ENCODE results near the gene CORT. TPM values are rescaled to one million over a fixed set of nuclear protein-coding genes. Genes with fewer than 3 reads are reported as not detected.

CORT gene
- total and polyA plus RNA-seq, 2 donors (not counting 3 experiments of a cell fraction or from before 2014, with no cell fraction given), result 0.11 TPM; not detected in 1

DNA sequence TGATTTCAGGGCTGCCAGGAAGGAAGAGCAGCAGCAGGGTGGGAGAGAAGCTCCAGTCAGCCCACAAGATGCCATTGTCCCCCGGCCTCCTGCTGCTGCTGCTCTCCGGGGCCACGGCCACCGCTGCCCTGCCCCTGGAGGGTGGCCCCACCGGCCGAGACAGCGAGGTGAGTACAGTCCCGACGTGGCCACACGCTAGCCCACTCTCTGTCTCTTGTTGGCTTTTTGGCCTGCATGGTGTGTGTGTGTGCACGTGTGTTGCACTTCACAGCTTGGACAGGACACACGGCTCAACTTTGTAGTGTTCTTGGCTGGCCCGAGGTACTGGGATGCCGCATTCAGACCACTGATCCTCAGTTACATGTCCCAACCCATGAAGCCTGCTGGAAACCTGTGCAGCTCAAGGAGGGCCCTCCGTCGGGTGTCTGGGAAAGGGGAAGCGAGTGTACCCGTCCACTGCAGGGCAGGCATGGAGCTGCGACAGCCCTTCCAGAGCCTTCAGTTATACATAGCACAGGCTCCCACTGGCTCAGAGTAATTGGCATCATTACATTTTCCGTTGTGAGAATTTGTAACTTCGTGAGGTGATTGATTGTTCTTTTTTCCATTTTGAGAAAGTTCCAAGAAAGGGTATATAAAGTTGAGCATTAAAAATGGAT is 454 bp downstream of the CORT start:
- FAIRE-seq (no peak), DNase-seq (ENCODE audit: low read depth, low spot score) (no peak)
- no peak overlapping the region for H3K27ac ChIP-seq (ENCODE audit: insufficient read depth, low read depth, low read length)
- H3K36me3 ChIP-seq (ENCODE audit: control insufficient read depth in 2 of 2, extremely low read depth in 1 of 2, insufficient read depth in 2 of 2, low read length in 2 of 2), result no peaks in the 10 kb centered on the region
- no peak for TF ChIP-seq EZH2 (IDR thresholded peaks at IDR 0.05; ENCODE audit: borderline replicate concordance, low read depth, low read length, severe bottlenecking)
- no peak for TF ChIP-seq MYC (IDR thresholded peaks at IDR 0.05; ENCODE audit: low read depth, low read length)
- TF ChIP-seq POLR2AphosphoS5 (IDR thresholded peaks at IDR 0.05; ENCODE audit: insufficient read depth, low read depth, low read length), result no peak
- TF ChIP-seq, protein P1, sequence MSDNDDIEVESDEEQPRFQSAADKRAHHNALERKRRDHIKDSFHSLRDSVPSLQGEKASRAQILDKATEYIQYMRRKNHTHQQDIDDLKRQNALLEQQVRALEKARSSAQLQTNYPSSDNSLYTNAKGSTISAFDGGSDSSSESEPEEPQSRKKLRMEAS (IDR thresholded peaks at IDR 0.05; ENCODE audit: insufficient read depth, insufficient read length), result no peak
- TF ChIP-seq POLR2A (IDR thresholded peaks at IDR 0.05; ENCODE audit: low read depth, low read length), result no peak
- TF ChIP-seq, protein P2, sequence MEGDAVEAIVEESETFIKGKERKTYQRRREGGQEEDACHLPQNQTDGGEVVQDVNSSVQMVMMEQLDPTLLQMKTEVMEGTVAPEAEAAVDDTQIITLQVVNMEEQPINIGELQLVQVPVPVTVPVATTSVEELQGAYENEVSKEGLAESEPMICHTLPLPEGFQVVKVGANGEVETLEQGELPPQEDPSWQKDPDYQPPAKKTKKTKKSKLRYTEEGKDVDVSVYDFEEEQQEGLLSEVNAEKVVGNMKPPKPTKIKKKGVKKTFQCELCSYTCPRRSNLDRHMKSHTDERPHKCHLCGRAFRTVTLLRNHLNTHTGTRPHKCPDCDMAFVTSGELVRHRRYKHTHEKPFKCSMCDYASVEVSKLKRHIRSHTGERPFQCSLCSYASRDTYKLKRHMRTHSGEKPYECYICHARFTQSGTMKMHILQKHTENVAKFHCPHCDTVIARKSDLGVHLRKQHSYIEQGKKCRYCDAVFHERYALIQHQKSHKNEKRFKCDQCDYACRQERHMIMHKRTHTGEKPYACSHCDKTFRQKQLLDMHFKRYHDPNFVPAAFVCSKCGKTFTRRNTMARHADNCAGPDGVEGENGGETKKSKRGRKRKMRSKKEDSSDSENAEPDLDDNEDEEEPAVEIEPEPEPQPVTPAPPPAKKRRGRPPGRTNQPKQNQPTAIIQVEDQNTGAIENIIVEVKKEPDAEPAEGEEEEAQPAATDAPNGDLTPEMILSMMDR (IDR thresholded peaks at IDR 0.05; ENCODE audit: extremely low read depth in 1 of 2, insufficient read depth in 1 of 2, low read depth in 1 of 2, low read length in 2 of 2), result no peak
- TF ChIP-seq GATA2 (IDR thresholded peaks at IDR 0.05; ENCODE audit: insufficient read depth, insufficient read length, low read depth, low read length), result no peak
- TF ChIP-seq JUN (IDR thresholded peaks at IDR 0.05; ENCODE audit: borderline replicate concordance, insufficient read depth, insufficient read length, low read depth), result no peak
- TF ChIP-seq FOS (IDR thresholded peaks at IDR 0.05; ENCODE audit: borderline replicate concordance, insufficient read depth, low read length), result no peak
- H3K79me2 ChIP-seq (ENCODE audit: control insufficient read depth, insufficient read depth, low read length), result no peaks in the 10 kb centered on the region
- ChIA-PET CTCF (interaction anchor here (0.6 to 0.9 kb wide), 2 partner anchors 18 to 1417 kb away, joined by 3 to 5 read pairs; no protein-coding TSS in a partner anchor), POLR2A (no interaction called here)
- no peak overlapping the region for H3K4me2 ChIP-seq (ENCODE audit: insufficient read depth, low read length)
- no peak overlapping the region for H3K4me3 ChIP-seq (replicated peaks in 1 of 3; ENCODE audit: insufficient read depth in 1 of 3, low read depth in 1 of 3, low read length in 3 of 3)
- no TSS peak for BruUV-seq (replicated peaks)
- intact Hi-C loops (cut with micrococcal nuclease), result no loop called here
- dilution Hi-C loops (cut with MboI; ENCODE audit: extremely low pct_ligation_motif_present, low sequenced_read_pairs), result no loop called here
- no peak overlapping the region for H3K9ac ChIP-seq (replicated peaks; ENCODE audit: extremely low read depth, insufficient read depth, low read length)
- no peaks in the 10 kb centered on the region for H3K9me3 ChIP-seq (replicated peaks; ENCODE audit: control insufficient read depth, insufficient read depth, low read length)
- H3K27me3 ChIP-seq (ENCODE audit: control insufficient read depth in 2 of 2, insufficient read depth in 2 of 2, low read length in 2 of 2), result no peaks in the 10 kb centered on the region
- H3K4me1 ChIP-seq (ENCODE audit: control insufficient read depth, extremely low read depth, insufficient read depth, low read length), result peaks cover 9% of the 10 kb centered on the region
- H2AFZ ChIP-seq (ENCODE audit: low read depth, low read length), result no peak overlapping the region
- H3K9me1 ChIP-seq (replicated peaks; ENCODE audit: control insufficient read depth, extremely low read depth, insufficient read depth, low read length), result no peaks in the 10 kb centered on the region
- H4K20me1 ChIP-seq (replicated peaks; ENCODE audit: control insufficient read depth, extremely low read depth, insufficient read depth, low read length), result no peaks in the 10 kb centered on the region

Measured in endothelial cell of umbilical vein (primary cell).